NCI-H82 (cell line): ENCODE measurements around the gene KMO.
A peak's percentile ranks its signal among the peaks of the same experiment; 100 is the strongest.

Experiments used
- DNase-seq: peaks from one replicate; lab custom pipeline; 2025; lab: John Stamatoyannopoulos, UW

KMO gene

GRCh38 chr1:241630005-241630404 lies 97.8 kb downstream of the KMO start:
- DNase-seq, result no peak

GRCh38 chr1:241630476-241630875 lies 98.3 kb downstream of the KMO start:
- DNase-seq, result no peak

GRCh38 chr1:241630899-241631298 lies 98.7 kb downstream of the KMO start:
- no peak for DNase-seq

GRCh38 chr1:241631674-241632073 lies 99.5 kb downstream of the KMO start:
- no peak for DNase-seq

- no peak for DNase-seq
Observed at GRCh38 chr1:241632987-241633386, 100.8 kb downstream of the KMO start.

GRCh38 chr1:241635556-241636152 lies 103.5 kb downstream of the KMO start:
- DNase-seq, result no peak

- no peak for DNase-seq
Observed at GRCh38 chr1:241636291-241636690, 104.1 kb downstream of the KMO start.

GRCh38 chr1:241637046-241637590 lies 104.9 kb downstream of the KMO start:
- no peak for DNase-seq

GRCh38 chr1:241637604-241638003 lies 105.4 kb downstream of the KMO start:
- peak; percentile 27 for DNase-seq

GRCh38 chr1:241638099-241638682 lies 106.0 kb downstream of the KMO start:
- no peak for DNase-seq

GRCh38 chr1:241638909-241639622 lies 106.9 kb downstream of the KMO start:
- DNase-seq, result peak; percentile 37

GRCh38 chr1:241639623-241640148 lies 107.5 kb downstream of the KMO start:
- DNase-seq, result peak; percentile 86

GRCh38 chr1:241640149-241640866 lies 108.1 kb downstream of the KMO start, which contains the start of the genes CHML and OPN3:
CHML (minus strand) TSS chr1:241640369; CDS start chr1:241635766, 4,603 bp downstream.
OPN3 (minus strand) TSS chr1:241640369; CDS start chr1:241640254, 115 bp downstream.
- peak; percentile 95 for DNase-seq

- peak; percentile 12 for DNase-seq
Observed at GRCh38 chr1:241640867-241641622, 108.9 kb downstream of the KMO start.

GRCh38 chr1:241641773-241642592 lies 109.8 kb downstream of the KMO start:
- DNase-seq, result no peak

- no peak for DNase-seq
Observed at GRCh38 chr1:241642593-241642944, 110.4 kb downstream of the KMO start.

GRCh38 chr1:241644259-241644658 lies 112.1 kb downstream of the KMO start:
- DNase-seq, result no peak

GRCh38 chr1:241645199-241645598 lies 113.0 kb downstream of the KMO start:
- no peak for DNase-seq
